Measurements from ENCODE around the gene HADHA.
"Not testable (repeated sequence)": the region's sequence is repeated elsewhere in the genome, so short reads cannot be mapped to it uniquely, and the experiment has no call there.

HADHA gene

GRCh38 chr2:26244309-26245230 is at the start of gene HADHA, which contains the start of gene HADHB:
HADHA (minus strand) TSS chr2:26244632; CDS start chr2:26244596, 36 bp downstream.
HADHB (plus strand) TSS chr2:26244939; CDS start chr2:26254255, 9,316 bp downstream.
- peak; percentile 82 for DNase-seq (ENCODE audit: low read depth)

- DNase-seq (ENCODE audit: low read depth): no peak
Measured at GRCh38 chr2:26292646-26293045, 48.2 kb upstream of the HADHA start.

- no peak for DNase-seq (ENCODE audit: low read depth)
Measured at GRCh38 chr2:26290001-26290400, 45.6 kb upstream of the HADHA start.

- DNase-seq (ENCODE audit: low read depth): no peak
Measured at GRCh38 chr2:26285931-26286330, 41.5 kb upstream of the HADHA start.

GRCh38 chr2:26284132-26284531 is 39.7 kb upstream of the HADHA start:
- no peak for DNase-seq (ENCODE audit: low read depth)

- no peak for DNase-seq (ENCODE audit: low read depth)
Measured at GRCh38 chr2:26283606-26284005, 39.2 kb upstream of the HADHA start.

- DNase-seq (ENCODE audit: low read depth): no peak
Measured at GRCh38 chr2:26281226-26281625, 36.8 kb upstream of the HADHA start.

- DNase-seq (ENCODE audit: low read depth): no peak
Measured at GRCh38 chr2:26279886-26280285, 35.5 kb upstream of the HADHA start.

- DNase-seq (ENCODE audit: low read depth): no peak
Measured at GRCh38 chr2:26276484-26277227, 32.2 kb upstream of the HADHA start.

- DNase-seq (ENCODE audit: low read depth): peak; percentile 95
Measured at GRCh38 chr2:26274058-26274613, 29.7 kb upstream of the HADHA start.

- DNase-seq (ENCODE audit: low read depth): no peak
Measured at GRCh38 chr2:26273501-26273900, 29.1 kb upstream of the HADHA start.

- DNase-seq (ENCODE audit: low read depth): no peak
Measured at GRCh38 chr2:26270373-26270772, 25.9 kb upstream of the HADHA start.

- DNase-seq (ENCODE audit: low read depth): no peak
Measured at GRCh38 chr2:26269571-26270158, 25.2 kb upstream of the HADHA start.

GRCh38 chr2:26268670-26269385 is 24.4 kb upstream of the HADHA start:
- not testable (repeated sequence) for DNase-seq (ENCODE audit: low read depth)

- no peak for DNase-seq (ENCODE audit: low read depth)
Measured at GRCh38 chr2:26268213-26268612, 23.8 kb upstream of the HADHA start.

- DNase-seq (ENCODE audit: low read depth): not testable (repeated sequence)
Measured at GRCh38 chr2:26258836-26259235, 14.4 kb upstream of the HADHA start.

- no peak for DNase-seq (ENCODE audit: low read depth)
Measured at GRCh38 chr2:26255759-26256384, 11.4 kb upstream of the HADHA start.

- no peak for DNase-seq (ENCODE audit: low read depth)
Measured at GRCh38 chr2:26251893-26252292, 7.5 kb upstream of the HADHA start.

GRCh38 chr2:26249625-26250024 is 5.2 kb upstream of the HADHA start:
- no peak for DNase-seq (ENCODE audit: low read depth)

GRCh38 chr2:26246818-26247217 is 2.4 kb upstream of the HADHA start:
- DNase-seq (ENCODE audit: low read depth): no peak

- no peak for DNase-seq (ENCODE audit: low read depth)
Measured at GRCh38 chr2:26245810-26246209, 1.4 kb upstream of the HADHA start.

All from GM04504 (cell line).